GM12872 (cell line): ENCODE results near the gene PRR36.

Experiments
- TF ChIP-seq, protein P1 (sequence below): IDR thresholded peaks from 3 replicates; pipeline ENCODE4 v1.5.1; 2011; ENCODE audit warnings: low read depth, mild to moderate bottlenecking, low read length, moderate library complexity; ENCODE audit not compliant: insufficient read depth

The PRR36 gene

DNA sequence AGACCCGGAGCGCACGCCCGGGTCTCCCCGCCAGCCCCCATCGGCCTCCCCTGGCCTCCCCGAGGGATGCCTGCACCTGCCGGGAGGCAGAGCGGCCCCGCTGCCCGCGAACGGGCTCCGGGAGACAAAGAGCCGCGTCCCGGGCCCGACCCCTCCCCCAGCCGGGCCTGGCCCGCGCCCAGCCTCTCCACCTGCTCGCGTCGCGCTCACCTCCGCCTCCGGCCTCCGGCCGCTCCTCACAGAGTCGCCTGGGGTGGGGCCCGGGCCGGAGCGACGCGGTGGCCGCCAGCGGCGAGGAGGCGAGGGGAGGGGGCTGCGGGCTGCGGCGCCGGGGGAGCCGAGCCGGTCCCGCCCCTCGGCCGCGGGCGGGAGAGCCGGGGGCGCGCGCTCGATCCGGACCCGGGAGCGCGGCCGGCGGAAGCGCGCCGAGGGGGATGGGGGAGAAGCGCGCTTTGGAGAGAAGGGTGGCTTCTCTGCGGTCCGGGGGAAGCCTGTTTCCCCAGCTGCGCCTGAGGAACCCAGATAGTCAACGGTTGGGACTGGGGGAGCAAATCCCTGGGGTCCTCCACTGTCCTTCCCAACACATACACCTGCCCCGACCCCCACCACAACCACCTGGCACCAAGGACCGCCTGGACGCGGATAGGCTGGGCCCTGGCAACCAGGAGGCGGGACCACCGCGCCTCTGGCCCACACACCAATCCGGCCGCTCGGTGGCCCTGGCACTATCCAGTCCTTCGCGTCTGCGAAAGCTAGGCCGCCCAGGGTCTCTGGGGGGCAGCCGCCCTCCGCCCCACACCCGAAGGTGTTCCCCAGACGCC lies at the start of gene PRR36:
TSS of gene PRR36 (minus strand) at position 315 of the 821 bp plus-strand sequence. CDS start 701 bp downstream, outside the sequence.
- TF ChIP-seq, protein P1, sequence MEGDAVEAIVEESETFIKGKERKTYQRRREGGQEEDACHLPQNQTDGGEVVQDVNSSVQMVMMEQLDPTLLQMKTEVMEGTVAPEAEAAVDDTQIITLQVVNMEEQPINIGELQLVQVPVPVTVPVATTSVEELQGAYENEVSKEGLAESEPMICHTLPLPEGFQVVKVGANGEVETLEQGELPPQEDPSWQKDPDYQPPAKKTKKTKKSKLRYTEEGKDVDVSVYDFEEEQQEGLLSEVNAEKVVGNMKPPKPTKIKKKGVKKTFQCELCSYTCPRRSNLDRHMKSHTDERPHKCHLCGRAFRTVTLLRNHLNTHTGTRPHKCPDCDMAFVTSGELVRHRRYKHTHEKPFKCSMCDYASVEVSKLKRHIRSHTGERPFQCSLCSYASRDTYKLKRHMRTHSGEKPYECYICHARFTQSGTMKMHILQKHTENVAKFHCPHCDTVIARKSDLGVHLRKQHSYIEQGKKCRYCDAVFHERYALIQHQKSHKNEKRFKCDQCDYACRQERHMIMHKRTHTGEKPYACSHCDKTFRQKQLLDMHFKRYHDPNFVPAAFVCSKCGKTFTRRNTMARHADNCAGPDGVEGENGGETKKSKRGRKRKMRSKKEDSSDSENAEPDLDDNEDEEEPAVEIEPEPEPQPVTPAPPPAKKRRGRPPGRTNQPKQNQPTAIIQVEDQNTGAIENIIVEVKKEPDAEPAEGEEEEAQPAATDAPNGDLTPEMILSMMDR: no peak

GRCh38 chr19:7923295-7924191 lies 49.4 kb upstream of the PRR36 start:
- TF ChIP-seq, protein P1: no peak

DNA sequence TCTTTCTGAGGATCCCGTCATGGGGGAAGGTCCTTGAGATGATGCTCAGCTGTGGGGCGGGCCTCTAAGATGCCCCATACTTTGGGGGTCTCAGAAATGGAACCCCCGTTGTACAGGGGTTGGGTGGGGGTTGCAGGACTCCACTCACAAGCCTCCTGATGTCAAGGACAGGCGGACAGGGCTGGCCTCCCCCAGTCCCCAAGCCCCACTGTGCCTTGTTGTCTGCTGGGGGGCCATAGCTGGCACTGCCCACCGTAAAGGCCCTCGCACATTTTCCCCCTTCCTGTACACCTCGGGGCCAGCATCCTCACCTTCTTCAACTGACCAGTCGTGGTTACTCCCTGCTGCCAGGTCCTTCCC lies 48.6 kb upstream of the PRR36 start:
- TF ChIP-seq, protein P1: no peak

DNA sequence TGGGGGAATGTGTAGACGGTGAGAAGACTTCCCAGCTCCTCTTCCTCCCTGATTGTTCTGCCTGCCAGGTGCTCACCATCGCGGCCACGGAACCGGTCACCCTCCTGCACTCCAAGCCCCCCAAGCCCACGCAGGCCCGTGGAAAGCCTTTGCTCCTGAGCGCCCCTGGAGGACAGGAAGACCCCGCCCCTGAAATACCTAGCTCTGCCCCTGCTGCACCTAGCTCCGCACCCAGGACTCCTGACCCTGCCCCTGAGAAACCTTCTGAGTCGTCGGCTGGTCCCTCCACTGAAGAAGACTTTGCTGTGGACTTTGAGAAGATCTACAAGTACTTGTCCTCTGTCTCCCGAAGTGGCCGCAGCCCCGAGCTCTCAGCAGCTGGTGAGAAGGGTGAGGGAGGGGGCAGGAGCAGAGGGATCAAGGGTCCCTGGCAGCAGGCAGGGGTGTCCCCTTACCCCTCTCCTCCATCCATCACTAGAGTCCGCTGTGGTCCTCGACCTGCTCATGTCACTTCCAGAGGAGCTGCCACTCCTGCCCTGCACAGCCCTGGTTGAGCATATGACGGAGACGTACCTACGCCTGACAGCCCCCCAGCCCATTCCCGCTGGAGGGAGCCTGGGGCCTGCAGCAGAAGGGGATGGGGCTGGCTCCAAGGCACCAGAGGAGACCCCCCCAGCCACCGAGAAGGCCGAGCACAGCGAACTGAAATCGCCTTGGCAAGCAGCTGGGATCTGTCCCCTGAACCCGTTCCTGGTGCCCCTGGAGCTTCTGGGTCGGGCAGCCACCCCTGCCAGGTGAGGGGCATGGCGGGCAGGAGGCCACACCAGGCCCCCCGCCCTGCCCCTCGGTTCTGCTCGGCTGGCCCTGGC lies 48.0 kb upstream of the PRR36 start:
- TF ChIP-seq, protein P1: no peak

DNA sequence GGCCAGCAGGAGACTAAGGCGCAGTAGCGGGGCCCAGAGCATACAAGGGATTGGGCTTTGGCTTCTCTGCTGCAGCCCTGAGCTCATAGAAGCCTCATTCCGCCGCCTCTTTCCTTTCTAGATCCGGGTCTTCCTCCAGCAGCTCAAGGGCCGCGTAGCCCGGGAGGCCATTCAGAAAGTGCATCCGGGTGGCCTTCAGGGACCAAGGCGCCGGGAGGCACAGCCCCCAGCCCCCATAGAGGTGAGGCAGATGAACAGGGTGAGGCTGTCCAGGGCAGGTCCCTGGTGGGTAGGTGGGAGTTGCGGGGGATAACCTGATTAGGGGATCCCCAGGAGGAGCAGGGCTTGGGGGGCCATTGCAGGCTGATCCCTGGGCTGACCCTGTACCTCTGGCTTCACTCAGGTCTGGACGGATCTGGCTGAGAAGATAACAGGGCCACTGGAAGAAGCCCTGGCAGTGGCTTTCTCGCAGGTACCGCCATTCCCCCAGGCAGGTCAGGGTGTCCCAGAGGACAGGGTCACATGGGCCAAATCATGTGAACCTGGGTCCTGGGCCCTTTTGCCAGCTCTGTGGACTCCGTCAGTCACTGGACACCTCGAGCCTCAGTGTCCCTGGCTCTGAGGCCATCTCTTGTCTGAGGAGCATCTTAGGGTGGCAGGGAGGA lies 47.2 kb upstream of the PRR36 start:
- TF ChIP-seq, protein P1: no peak

DNA sequence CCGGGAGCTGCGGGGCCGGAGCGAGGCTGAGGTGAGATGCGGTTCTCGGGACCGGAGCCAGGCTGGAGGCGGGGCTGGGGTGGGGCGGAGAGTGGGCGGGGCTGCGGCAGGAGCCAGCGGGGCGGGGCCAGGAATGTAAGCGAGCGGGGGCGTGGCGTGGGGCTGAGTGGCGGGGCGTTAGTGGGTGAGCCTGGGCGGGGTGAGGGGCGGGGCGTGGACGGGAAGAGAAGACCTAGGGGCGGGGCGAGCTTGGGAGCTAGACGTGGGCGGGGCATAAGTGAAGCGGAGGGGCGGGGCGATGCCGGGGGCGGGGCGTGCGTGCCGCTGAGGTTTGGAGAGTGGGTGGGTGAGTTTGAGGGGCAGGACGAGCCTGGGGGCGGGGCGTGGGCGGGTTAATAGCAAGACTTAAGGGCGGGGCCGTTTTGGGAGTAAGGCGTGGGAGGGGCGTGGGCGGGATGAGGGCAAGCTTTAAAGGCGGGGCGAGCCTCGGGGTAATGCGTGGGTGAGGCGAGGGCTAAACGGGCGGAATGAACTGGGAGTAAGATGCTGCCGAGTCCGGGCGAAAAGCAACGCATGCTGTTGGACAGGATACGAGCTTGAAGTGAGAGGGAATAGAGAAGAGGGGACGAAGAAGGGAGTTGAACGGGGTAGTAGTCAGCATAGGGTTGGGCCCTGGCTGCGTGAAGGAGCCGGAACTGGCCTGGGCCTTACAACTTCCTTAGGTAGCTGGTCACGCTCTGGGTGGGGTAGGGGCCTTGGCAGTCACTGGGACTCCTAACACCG lies 46.5 kb upstream of the PRR36 start:
- TF ChIP-seq, protein P1: no peak
